ENCODE results near the gene HMSD. TPM values are rescaled to one million over a fixed set of nuclear protein-coding genes. Genes with fewer than 3 reads are reported as not detected.

The HMSD gene
- total RNA-seq, 4 donors from 2014 or later, result not detected

DNA sequence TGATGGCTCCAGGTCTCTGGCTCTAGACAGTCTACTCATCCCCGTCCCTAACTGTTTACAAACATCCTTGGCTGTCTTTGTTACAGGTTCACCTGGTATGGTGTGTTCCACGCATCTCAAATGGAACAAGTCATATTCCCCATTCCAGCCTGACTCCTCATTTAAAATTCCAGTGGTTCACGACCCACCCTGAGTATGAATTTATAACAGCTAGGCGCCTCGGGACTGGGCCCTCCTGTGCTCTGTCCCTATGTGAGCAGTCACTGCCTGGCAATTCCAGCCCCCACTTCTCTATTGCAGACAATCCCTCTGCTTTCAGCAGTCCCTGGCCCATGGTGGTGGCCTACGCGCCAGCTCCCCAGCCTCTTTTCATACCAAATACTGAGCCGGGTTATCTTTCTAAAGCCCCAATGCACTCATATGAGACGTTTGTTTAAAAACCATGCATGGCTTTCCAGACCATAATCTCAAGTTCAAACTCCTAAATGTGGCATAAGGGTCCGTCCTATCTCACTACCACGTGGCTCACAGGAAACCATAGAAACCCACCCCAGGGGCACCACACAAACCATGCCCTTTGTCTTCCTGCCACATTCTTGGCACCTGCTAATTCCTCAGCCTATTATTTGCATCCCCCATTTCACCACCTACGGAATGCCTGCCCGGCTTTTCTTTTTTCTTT is 22.4 kb downstream of the HMSD start:
- peak overlapping the region in 3 of 4 donors; percentile 57 to 85 (median 75) for H3K4me3 ChIP-seq
- no peaks in the 10 kb centered on the region for H3K9me3 ChIP-seq
- TF ChIP-seq POLR2A (IDR thresholded peaks at IDR 0.05), result no peak
- TF ChIP-seq, protein P1, sequence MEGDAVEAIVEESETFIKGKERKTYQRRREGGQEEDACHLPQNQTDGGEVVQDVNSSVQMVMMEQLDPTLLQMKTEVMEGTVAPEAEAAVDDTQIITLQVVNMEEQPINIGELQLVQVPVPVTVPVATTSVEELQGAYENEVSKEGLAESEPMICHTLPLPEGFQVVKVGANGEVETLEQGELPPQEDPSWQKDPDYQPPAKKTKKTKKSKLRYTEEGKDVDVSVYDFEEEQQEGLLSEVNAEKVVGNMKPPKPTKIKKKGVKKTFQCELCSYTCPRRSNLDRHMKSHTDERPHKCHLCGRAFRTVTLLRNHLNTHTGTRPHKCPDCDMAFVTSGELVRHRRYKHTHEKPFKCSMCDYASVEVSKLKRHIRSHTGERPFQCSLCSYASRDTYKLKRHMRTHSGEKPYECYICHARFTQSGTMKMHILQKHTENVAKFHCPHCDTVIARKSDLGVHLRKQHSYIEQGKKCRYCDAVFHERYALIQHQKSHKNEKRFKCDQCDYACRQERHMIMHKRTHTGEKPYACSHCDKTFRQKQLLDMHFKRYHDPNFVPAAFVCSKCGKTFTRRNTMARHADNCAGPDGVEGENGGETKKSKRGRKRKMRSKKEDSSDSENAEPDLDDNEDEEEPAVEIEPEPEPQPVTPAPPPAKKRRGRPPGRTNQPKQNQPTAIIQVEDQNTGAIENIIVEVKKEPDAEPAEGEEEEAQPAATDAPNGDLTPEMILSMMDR (IDR thresholded peaks at IDR 0.05 in 4 of 5, conservative IDR thresholded peaks at IDR 0.05 in 1 of 5), result no peak
- intact Hi-C loops (cut with DNase I; ENCODE audit: low total_unique reads), result loop anchor here (5.0 to 10.0 kb wide), 2 partner anchors 457 to 549 kb away; partner anchors contain the start of gene VPS4B
- DNase-seq (no peak), ATAC-seq (no peak)
- in situ Hi-C loops (cut with MboI; ENCODE audit: low sequenced_read_pairs in 4 of 4), result no loop called here
- H3K36me3 ChIP-seq, result no peaks in the 10 kb centered on the region
- peaks cover 7 to 8% of the 10 kb centered on the region in 2 donors for H3K4me1 ChIP-seq
- H3K27me3 ChIP-seq, result no peaks in the 10 kb centered on the region
- peak overlapping the region; percentile 82 to 92 (median 87) for H3K27ac ChIP-seq

DNA sequence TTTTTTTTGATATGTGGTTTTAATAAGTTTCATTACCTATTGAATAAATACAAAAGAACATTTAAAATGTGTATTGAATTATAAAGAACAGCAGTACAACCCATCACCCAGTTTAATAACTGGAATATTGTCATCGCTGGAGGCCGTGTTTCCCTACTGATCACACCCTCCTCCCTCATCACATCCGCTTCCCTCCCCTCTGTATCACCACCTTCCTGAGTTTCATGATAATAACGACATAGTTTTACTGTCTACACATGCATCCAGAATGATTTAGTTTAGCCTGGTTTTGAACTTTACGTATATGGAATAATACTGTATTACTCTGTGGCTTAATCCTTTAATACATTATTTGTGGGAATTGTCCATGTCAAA is 22.9 kb downstream of the HMSD start:
- intact Hi-C loops (cut with DNase I; ENCODE audit: low total_unique reads), result loop anchor here (5.0 to 10.0 kb wide), 2 partner anchors 457 to 550 kb away; partner anchors contain the start of gene VPS4B
- Histone ChIP-seq H3K27ac (no peak overlapping the region), H3K27me3 (no peaks in the 10 kb centered on the region), H3K9me3 (no peaks in the 10 kb centered on the region), H3K36me3 (no peaks in the 10 kb centered on the region), H3K4me3 (no peak overlapping the region), H3K4me1 (peaks cover 7 to 8% of the 10 kb centered on the region in 2 donors)
- no peak for ATAC-seq
- no peak for TF ChIP-seq POLR2A (IDR thresholded peaks at IDR 0.05)
- TF ChIP-seq, protein P1 (IDR thresholded peaks at IDR 0.05 in 4 of 5, conservative IDR thresholded peaks at IDR 0.05 in 1 of 5), result no peak
- in situ Hi-C loops (cut with MboI; ENCODE audit: low sequenced_read_pairs in 4 of 4), result no loop called here
- DNase-seq, result no peak

GRCh38 chr18:63974991-63975390 is 25.9 kb downstream of the HMSD start:
- no peak overlapping the region for H3K4me3 ChIP-seq
- in situ Hi-C loops (cut with MboI; ENCODE audit: low sequenced_read_pairs in 4 of 4), result loop anchor here (25.0 kb wide), 1 partner anchor 463 kb away; no protein-coding TSS in a partner anchor
- no peaks in the 10 kb centered on the region for H3K36me3 ChIP-seq
- no peaks in the 10 kb centered on the region for H3K27me3 ChIP-seq
- H3K27ac ChIP-seq, result no peak overlapping the region
- H3K9me3 ChIP-seq, result no peaks in the 10 kb centered on the region
- H3K4me1 ChIP-seq, result peaks cover 0 to 4% of the 10 kb centered on the region in 2 donors
- TF ChIP-seq, protein P1 (IDR thresholded peaks at IDR 0.05 in 4 of 5, conservative IDR thresholded peaks at IDR 0.05 in 1 of 5), result no peak
- TF ChIP-seq POLR2A (IDR thresholded peaks at IDR 0.05), result no peak
- ATAC-seq (no peak), DNase-seq (no peak)
- intact Hi-C loops (cut with DNase I; ENCODE audit: low total_unique reads), result loop anchor here (5.0 to 10.0 kb wide), 2 partner anchors 460 to 553 kb away; partner anchors contain the start of gene VPS4B

GRCh38 chr18:63975628-63976027 is 26.5 kb downstream of the HMSD start:
- no peak for ATAC-seq
- intact Hi-C loops (cut with DNase I; ENCODE audit: low total_unique reads), result loop anchor here (10.0 kb wide), 1 partner anchor 461 kb away; no protein-coding TSS in a partner anchor
- H3K27me3 ChIP-seq, result no peaks in the 10 kb centered on the region
- no peak for TF ChIP-seq POLR2A (IDR thresholded peaks at IDR 0.05)
- TF ChIP-seq, protein P1 (IDR thresholded peaks at IDR 0.05 in 4 of 5, conservative IDR thresholded peaks at IDR 0.05 in 1 of 5), result no peak
- in situ Hi-C loops (cut with MboI; ENCODE audit: low sequenced_read_pairs in 4 of 4), result loop anchor here (25.0 kb wide), 1 partner anchor 463 kb away; no protein-coding TSS in a partner anchor
- no peaks in the 10 kb centered on the region for H3K9me3 ChIP-seq
- DNase-seq, result no peak
- peaks cover 0 to 7% of the 10 kb centered on the region in 2 donors for H3K4me1 ChIP-seq
- H3K36me3 ChIP-seq, result no peaks in the 10 kb centered on the region
- H3K4me3 ChIP-seq, result no peak overlapping the region
- no peak overlapping the region for H3K27ac ChIP-seq

Data from gastrocnemius medialis (tissue), 4 donors.